ENCODE results near the gene MTUS2.

- TF ChIP-seq CTCF (IDR thresholded peaks at IDR 0.05; ENCODE audit: low read depth, low read length) (no peak), POLR2A (IDR thresholded peaks at IDR 0.05; ENCODE audit: extremely low read depth, insufficient read length) (no peak), MAX (IDR thresholded peaks at IDR 0.05; ENCODE audit: low read depth, low read length) (no peak), MYC (IDR thresholded peaks at IDR 0.05; ENCODE audit: low read depth, low read length) (no peak)
These were observed 707.4 kb downstream of the MTUS2 start for GRCh38 chr13:29527511-29527910.
